ENCODE results near the gene NKG7.

The NKG7 gene

GRCh38 chr19:51375504-51376221, 3.2 kb upstream of the NKG7 start:
- DNase-seq (ENCODE audit: low spot score): no peak
- in situ Hi-C loops (cut with MboI; ENCODE audit: low sequenced_read_pairs, unreplicated experiment): no loop called here
- TF ChIP-seq CTCF (IDR thresholded peaks at IDR 0.05; ENCODE audit: borderline replicate concordance, control extremely low read depth, extremely low read depth, insufficient read depth, missing control alignments): no peak

GRCh38 chr19:51372021-51372648, 319 bp downstream of the NKG7 start:
- DNase-seq (ENCODE audit: low spot score): no peak
- no peak for TF ChIP-seq CTCF (IDR thresholded peaks at IDR 0.05; ENCODE audit: borderline replicate concordance, control extremely low read depth, extremely low read depth, insufficient read depth, missing control alignments)
- in situ Hi-C loops (cut with MboI; ENCODE audit: low sequenced_read_pairs, unreplicated experiment): no loop called here

GRCh38 chr19:51371186-51371690, 1.2 kb downstream of the NKG7 start:
- no peak for DNase-seq (ENCODE audit: low spot score)
- in situ Hi-C loops (cut with MboI; ENCODE audit: low sequenced_read_pairs, unreplicated experiment): no loop called here
- no peak for TF ChIP-seq CTCF (IDR thresholded peaks at IDR 0.05; ENCODE audit: borderline replicate concordance, control extremely low read depth, extremely low read depth, insufficient read depth, missing control alignments)

DNA sequence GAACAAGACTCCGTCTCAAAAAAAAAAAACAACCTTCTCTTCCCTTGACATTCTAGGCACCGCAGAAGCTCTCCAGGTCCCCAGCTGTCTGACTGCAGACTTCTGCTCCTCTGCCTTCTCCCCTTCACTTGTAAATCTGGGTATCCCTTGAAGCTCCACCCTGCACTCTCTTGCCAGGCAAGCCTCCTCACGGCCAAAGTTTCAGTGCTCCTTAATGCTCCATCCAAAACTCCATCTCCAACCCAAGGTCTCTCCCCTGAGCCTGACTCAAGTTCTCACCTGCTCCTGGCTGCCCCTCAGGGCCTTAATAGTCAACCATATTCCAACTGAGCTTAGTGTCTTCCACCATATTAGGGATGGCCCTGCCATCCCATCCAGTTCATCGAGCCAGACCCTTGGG, 2.2 kb downstream of the NKG7 start:
- DNase-seq (ENCODE audit: low spot score): no peak
- in situ Hi-C loops (cut with MboI; ENCODE audit: low sequenced_read_pairs, unreplicated experiment): no loop called here
- no peak for TF ChIP-seq CTCF (IDR thresholded peaks at IDR 0.05; ENCODE audit: borderline replicate concordance, control extremely low read depth, extremely low read depth, insufficient read depth, missing control alignments)

- DNase-seq (ENCODE audit: low spot score): no peak
- in situ Hi-C loops (cut with MboI; ENCODE audit: low sequenced_read_pairs, unreplicated experiment): no loop called here
- no peak for TF ChIP-seq CTCF (IDR thresholded peaks at IDR 0.05; ENCODE audit: borderline replicate concordance, control extremely low read depth, extremely low read depth, insufficient read depth, missing control alignments)
These were observed 3.8 kb downstream of the NKG7 start, which contains the start of gene CLDND2 for GRCh38 chr19:51368366-51369282. Gene CLDND2, minus strand, starts transcription at chr19:51369003. Its CDS starts 426 bp downstream, at chr19:51368577.

Measured in GM13976 (cell line).